OCI-LY3 (cell line): Measurements from ENCODE around the gene KICS2.
"Not testable (repeated sequence)": the region's sequence is repeated elsewhere in the genome, so short reads cannot be mapped to it uniquely, and the experiment has no call there.

Source experiments
- EZH2phosphoT487 ChIP-seq: fragments of 200-600 bp; shearing (Covaris generic); IDR thresholded peaks from 2 replicates; pipeline ENCODE4 v1.6.1; 2018; ENCODE audit warnings: antibody characterized with exemption, mixed run types, low read depth
- TF ChIP-seq, protein P1 (sequence below): fragments of 200-600, 300-600 bp; sonication (generic); IDR thresholded peaks from 2 replicates; pipeline ENCODE4 v1.5.1; 2014; ENCODE audit warnings: antibody characterized with exemption, low read length, low read depth

- TF ChIP-seq, protein P1, sequence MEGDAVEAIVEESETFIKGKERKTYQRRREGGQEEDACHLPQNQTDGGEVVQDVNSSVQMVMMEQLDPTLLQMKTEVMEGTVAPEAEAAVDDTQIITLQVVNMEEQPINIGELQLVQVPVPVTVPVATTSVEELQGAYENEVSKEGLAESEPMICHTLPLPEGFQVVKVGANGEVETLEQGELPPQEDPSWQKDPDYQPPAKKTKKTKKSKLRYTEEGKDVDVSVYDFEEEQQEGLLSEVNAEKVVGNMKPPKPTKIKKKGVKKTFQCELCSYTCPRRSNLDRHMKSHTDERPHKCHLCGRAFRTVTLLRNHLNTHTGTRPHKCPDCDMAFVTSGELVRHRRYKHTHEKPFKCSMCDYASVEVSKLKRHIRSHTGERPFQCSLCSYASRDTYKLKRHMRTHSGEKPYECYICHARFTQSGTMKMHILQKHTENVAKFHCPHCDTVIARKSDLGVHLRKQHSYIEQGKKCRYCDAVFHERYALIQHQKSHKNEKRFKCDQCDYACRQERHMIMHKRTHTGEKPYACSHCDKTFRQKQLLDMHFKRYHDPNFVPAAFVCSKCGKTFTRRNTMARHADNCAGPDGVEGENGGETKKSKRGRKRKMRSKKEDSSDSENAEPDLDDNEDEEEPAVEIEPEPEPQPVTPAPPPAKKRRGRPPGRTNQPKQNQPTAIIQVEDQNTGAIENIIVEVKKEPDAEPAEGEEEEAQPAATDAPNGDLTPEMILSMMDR, result not testable (repeated sequence)
- not testable (repeated sequence) for TF ChIP-seq EZH2phosphoT487
Observed at GRCh38 chr12:64217643-64218042, 4.5 kb downstream of the KICS2 start.
